Activated naive CD8-positive, alpha-beta T cell treated with anti-CD3 and anti-CD28 coated beads, Interleukin-2, amount 50 U/mL, for 24 hours (primary cell): ENCODE data around the gene ACD.

Experiments
- ATAC-seq: fragments of 150-1000 bp; cut with Tn5 transposase; one replicate; pipeline ENCODE4 v1.10.0; 2021
- DNase-seq: peaks from one replicate; pipeline ENCODE4 v3.0.0; 2021
- H3K27ac Mint-ChIP-seq: one replicate; pipeline ENCODE4 v1.8.0; 2021; ENCODE audit warnings: mild to moderate bottlenecking, mixed read lengths
- H3K27me3 Mint-ChIP-seq: one replicate; pipeline ENCODE4 v1.8.0; 2021; ENCODE audit warnings: mixed read lengths
- H3K36me3 Mint-ChIP-seq: one replicate; pipeline ENCODE4 v1.8.0; 2021; ENCODE audit warnings: low read depth, mixed read lengths
- H3K4me1 Mint-ChIP-seq: one replicate; pipeline ENCODE4 v1.8.0; 2021; ENCODE audit warnings: mixed read lengths
- H3K4me3 Mint-ChIP-seq: one replicate; pipeline ENCODE4 v1.8.0; 2021; ENCODE audit warnings: mild to moderate bottlenecking, moderate library complexity, mixed read lengths
- H3K9me3 Mint-ChIP-seq: one replicate; pipeline ENCODE4 v1.8.0; 2021; ENCODE audit warnings: mixed read lengths

The ACD gene

DNA sequence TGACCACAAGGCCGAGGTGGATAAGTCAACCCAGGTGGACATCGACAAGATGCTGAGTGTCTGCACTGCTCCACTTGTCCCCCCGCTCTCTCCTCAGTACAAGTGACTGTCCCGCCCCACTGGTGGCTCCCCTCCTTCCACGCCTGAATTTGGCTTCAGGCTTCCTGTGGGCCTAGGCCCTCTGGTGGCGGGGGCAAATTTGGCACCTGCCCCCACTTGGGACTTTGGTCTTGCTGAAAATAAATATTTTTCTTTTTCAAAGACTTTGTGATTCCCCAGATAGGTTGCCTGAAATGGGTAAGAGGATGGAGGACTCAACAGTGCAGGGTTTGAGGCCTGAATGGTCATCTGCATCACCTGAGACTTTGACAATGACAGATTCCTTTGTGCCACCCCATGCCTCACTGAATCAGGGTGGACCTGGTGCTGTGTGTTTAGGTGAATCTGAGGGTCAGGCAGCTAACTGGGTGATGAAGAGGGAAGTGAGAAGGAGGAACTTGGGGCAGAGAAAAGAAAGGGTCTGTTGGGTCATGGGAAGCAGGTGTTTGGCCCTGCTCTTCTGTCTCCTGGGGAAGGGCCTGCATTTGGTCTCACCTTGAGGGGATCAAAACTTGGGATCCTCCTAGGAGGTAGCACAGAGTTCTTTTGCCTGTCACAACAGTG lies 8.6 kb upstream of the ACD start:
- DNase-seq (no peak), ATAC-seq (no peak)
- Mint-ChIP-seq H3K4me1 (peaks cover 25% of the 10 kb centered on the region), H3K36me3 (peaks cover 6% of the 10 kb centered on the region), H3K9me3 (no peaks in the 10 kb centered on the region), H3K4me3 (no peak overlapping the region), H3K27ac (no peak overlapping the region), H3K27me3 (no peaks in the 10 kb centered on the region)

GRCh38 chr16:67667817-67668494 lies 7.9 kb upstream of the ACD start:
- ATAC-seq (peak; percentile 94), DNase-seq (peak; percentile 78)
- Mint-ChIP-seq H3K27ac (no peak overlapping the region), H3K36me3 (peaks cover 6% of the 10 kb centered on the region), H3K9me3 (no peaks in the 10 kb centered on the region), H3K4me3 (peak overlapping the region; percentile 77), H3K27me3 (no peaks in the 10 kb centered on the region), H3K4me1 (peaks cover 25% of the 10 kb centered on the region)

- H3K4me1 Mint-ChIP-seq = peaks cover 25% of the 10 kb centered on the region
- H3K27ac Mint-ChIP-seq = peak overlapping the region; percentile 70
These were observed 7.4 kb upstream of the ACD start for GRCh38 chr16:67667453-67667816.

GRCh38 chr16:67666559-67667452 lies 6.7 kb upstream of the ACD start, which contains the start of the genes C16orf86 and ENKD1:
C16orf86 (plus strand) TSS chr16:67666814; CDS start chr16:67666971, 157 bp downstream.
ENKD1 (minus strand) TSS chr16:67666750; CDS start chr16:67666442, 308 bp downstream.
- Mint-ChIP-seq H3K9me3 (no peaks in the 10 kb centered on the region), H3K4me1 (peaks cover 25% of the 10 kb centered on the region), H3K36me3 (peaks cover 6% of the 10 kb centered on the region), H3K27ac (peak within 1 kb of the TSS; percentile 70), H3K27me3 (no peaks in the 10 kb centered on the region), H3K4me3 (peak within 1 kb of the TSS; percentile 77)
- peak; percentile 56 for ATAC-seq
- peak; percentile 85 for DNase-seq

More at GRCh38 chr16:67667453-67667816, 7.4 kb upstream of the ACD start:
- no peaks in the 10 kb centered on the region for H3K9me3 Mint-ChIP-seq
- no peak for DNase-seq
- peak overlapping the region; percentile 77 for H3K4me3 Mint-ChIP-seq
- H3K27me3 Mint-ChIP-seq = no peaks in the 10 kb centered on the region
- peaks cover 6% of the 10 kb centered on the region for H3K36me3 Mint-ChIP-seq
- ATAC-seq = no peak

- no peak overlapping the region for H3K27ac Mint-ChIP-seq
- peak overlapping the region; percentile 71 for H3K4me3 Mint-ChIP-seq
- H3K36me3 Mint-ChIP-seq = peaks cover 6% of the 10 kb centered on the region
- no peaks in the 10 kb centered on the region for H3K9me3 Mint-ChIP-seq
- peaks cover 33% of the 10 kb centered on the region for H3K4me1 Mint-ChIP-seq
- ATAC-seq (no peak), DNase-seq (peak; percentile 41)
- H3K27me3 Mint-ChIP-seq = no peaks in the 10 kb centered on the region
These were observed 6.0 kb upstream of the ACD start for GRCh38 chr16:67666032-67666551.

- peak overlapping the region; percentile 71 for H3K4me3 Mint-ChIP-seq
- peak overlapping the region; percentile 11 for H3K27ac Mint-ChIP-seq
- peaks cover 6% of the 10 kb centered on the region for H3K36me3 Mint-ChIP-seq
- no peaks in the 10 kb centered on the region for H3K9me3 Mint-ChIP-seq
- H3K4me1 Mint-ChIP-seq = peaks cover 34% of the 10 kb centered on the region
- H3K27me3 Mint-ChIP-seq = no peaks in the 10 kb centered on the region
- ATAC-seq = no peak
- no peak for DNase-seq
These were observed 5.5 kb upstream of the ACD start for GRCh38 chr16:67665598-67665997.

GRCh38 chr16:67664871-67665270 lies 4.8 kb upstream of the ACD start:
- Mint-ChIP-seq H3K27ac (no peak overlapping the region), H3K36me3 (peaks cover 6% of the 10 kb centered on the region), H3K9me3 (no peaks in the 10 kb centered on the region), H3K27me3 (no peaks in the 10 kb centered on the region), H3K4me1 (peaks cover 33% of the 10 kb centered on the region), H3K4me3 (peak overlapping the region; percentile 71)
- DNase-seq (no peak), ATAC-seq (no peak)

DNA sequence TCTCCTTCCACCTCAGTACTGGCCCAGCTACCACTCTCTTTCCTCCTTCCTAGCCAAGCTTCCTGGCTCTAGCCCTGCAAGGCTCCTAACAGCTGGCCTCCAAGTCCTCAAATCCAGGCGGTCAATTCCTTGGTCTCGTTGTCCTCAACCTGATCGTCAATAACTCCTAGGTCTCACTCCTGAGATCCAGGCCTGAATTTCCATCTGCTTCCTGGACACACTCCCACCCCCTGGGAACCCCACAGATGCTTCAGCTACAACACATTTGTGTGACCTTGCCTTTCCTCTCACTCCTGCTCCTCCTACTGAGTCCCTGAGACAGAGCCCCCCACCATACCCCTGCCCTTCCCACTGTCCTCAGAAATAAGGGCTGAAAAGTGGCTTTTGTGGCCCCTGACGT lies 4.2 kb upstream of the ACD start:
- Mint-ChIP-seq H3K36me3 (peaks cover 7% of the 10 kb centered on the region), H3K9me3 (no peaks in the 10 kb centered on the region), H3K27me3 (no peaks in the 10 kb centered on the region), H3K4me3 (peak overlapping the region; percentile 4), H3K27ac (no peak overlapping the region), H3K4me1 (peaks cover 33% of the 10 kb centered on the region)
- ATAC-seq = no peak
- no peak for DNase-seq

DNA sequence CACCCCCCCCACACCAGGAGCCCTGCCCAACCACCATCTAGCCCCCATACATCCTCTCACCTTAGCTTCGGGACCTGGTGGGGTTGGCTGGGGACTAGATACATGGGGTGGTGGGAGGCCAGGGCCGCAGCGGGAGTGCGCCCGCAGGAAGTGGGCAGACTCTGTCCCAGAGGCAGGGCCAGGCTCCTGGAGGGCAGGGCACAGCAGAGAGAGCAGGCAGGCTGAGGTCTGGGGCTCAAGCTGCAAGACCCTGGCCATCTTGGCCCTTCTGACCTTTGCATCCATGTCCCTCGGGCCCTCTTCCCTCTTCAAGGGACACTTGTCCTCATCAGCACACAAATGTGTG lies 3.8 kb upstream of the ACD start:
- ATAC-seq = no peak
- H3K36me3 Mint-ChIP-seq = peaks cover 9% of the 10 kb centered on the region
- DNase-seq = no peak
- H3K4me3 Mint-ChIP-seq = no peak overlapping the region
- H3K9me3 Mint-ChIP-seq = no peaks in the 10 kb centered on the region
- H3K27ac Mint-ChIP-seq = no peak overlapping the region
- peaks cover 37% of the 10 kb centered on the region for H3K4me1 Mint-ChIP-seq
- no peaks in the 10 kb centered on the region for H3K27me3 Mint-ChIP-seq

DNA sequence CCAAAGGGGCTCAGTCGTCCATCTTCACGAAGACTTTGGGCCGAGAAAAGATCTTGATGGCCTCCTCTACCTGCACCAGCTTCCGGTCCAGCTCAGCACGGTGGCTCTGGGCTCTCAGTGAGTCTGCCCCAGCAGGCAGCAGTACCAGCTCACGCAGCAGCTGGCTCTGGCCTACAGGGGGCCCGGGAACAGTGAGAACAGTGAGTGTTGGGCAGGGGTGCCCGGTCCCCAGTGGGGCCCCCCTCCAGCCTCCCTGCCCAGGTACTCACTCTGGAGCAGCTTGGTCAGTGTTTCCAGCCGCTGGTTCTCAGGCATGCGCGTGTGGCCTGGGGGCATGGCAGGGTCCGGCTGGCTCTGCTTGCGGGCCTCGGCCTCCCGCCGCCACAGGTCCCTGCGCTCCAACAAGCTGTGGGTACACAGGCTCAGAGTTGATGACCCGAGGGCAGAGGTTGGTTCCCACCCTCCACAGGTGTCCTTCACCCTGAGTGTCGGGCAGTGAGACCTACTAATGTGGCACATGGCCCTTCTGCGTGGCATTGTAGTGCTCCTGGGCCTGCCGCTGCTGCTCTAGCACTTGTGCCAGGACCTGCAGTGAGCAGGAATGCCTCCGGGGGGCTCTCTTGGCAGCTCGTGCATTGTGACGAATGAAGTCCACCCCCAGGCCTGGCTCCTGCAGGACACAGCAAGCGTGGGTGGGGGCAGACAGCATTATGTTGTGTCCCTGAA lies 3.3 kb upstream of the ACD start:
- H3K27me3 Mint-ChIP-seq = no peaks in the 10 kb centered on the region
- peaks cover 35% of the 10 kb centered on the region for H3K4me1 Mint-ChIP-seq
- DNase-seq = peak; percentile 57

DNA sequence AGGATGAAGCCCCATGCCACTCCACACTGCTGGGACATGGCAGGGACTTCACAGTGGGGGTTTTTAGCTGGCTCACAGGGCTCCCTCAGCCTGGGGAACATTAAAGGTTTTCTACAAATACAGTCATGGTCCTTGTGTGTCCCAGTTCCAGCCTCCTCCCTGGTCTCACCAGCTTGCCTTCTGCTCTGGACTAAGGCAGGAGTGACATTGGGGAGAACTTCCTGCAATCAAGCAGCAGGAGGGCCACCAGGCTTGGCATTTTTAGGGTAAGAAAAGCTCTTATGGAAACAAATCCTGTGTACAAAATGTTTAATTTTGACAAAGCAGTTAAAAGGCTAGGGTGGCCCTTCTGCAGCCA lies 2.6 kb upstream of the ACD start:
- no peak overlapping the region for H3K4me3 Mint-ChIP-seq
- no peak overlapping the region for H3K27ac Mint-ChIP-seq
- H3K9me3 Mint-ChIP-seq = no peaks in the 10 kb centered on the region
- H3K27me3 Mint-ChIP-seq = no peaks in the 10 kb centered on the region
- H3K4me1 Mint-ChIP-seq = peaks cover 31% of the 10 kb centered on the region
- DNase-seq (no peak), ATAC-seq (no peak)
- H3K36me3 Mint-ChIP-seq = peaks cover 9% of the 10 kb centered on the region

More for the DNA sequence above, 3.3 kb upstream of the ACD start:
- H3K36me3 Mint-ChIP-seq = peaks cover 9% of the 10 kb centered on the region
- no peaks in the 10 kb centered on the region for H3K9me3 Mint-ChIP-seq
- H3K27ac Mint-ChIP-seq = no peak overlapping the region
- no peak for ATAC-seq
- H3K4me3 Mint-ChIP-seq = peak overlapping the region; percentile 36

DNA sequence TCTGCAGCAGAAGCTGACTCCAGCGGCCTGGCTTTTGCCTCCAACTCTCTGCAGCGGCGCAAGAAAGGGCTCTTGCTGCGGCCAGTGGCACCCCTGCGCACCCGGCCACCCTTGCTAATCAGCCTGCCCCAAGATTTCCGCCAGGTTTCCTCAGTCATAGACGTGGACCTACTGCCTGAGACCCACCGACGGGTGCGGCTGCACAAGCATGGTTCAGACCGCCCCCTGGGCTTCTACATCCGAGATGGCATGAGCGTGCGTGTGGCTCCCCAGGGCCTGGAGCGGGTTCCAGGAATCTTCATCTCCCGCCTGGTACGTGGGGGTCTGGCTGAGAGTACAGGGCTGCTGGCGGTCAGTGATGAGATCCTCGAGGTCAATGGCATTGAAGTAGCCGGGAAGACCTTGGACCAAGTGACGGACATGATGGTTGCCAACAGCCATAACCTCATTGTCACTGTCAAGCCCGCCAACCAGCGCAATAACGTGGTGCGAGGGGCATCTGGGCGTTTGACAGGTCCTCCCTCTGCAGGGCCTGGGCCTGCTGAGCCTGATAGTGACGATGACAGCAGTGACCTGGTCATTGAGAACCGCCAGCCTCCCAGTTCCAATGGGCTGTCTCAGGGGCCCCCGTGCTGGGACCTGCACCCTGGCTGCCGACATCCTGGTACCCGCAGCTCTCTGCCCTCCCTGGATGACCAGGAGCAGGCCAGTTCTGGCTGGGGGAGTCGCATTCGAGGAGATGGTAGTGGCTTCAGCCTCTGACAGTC lies 2.0 kb upstream of the ACD start:
- H3K4me1 Mint-ChIP-seq = peaks cover 25% of the 10 kb centered on the region
- ATAC-seq (no peak), DNase-seq (no peak)
- H3K4me3 Mint-ChIP-seq = peak overlapping the region; percentile 92
- H3K27ac Mint-ChIP-seq = no peak overlapping the region
- no peaks in the 10 kb centered on the region for H3K27me3 Mint-ChIP-seq
- H3K36me3 Mint-ChIP-seq = peaks cover 9% of the 10 kb centered on the region
- H3K9me3 Mint-ChIP-seq = no peaks in the 10 kb centered on the region

GRCh38 chr16:67661101-67661761 lies 1.2 kb upstream of the ACD start:
- Mint-ChIP-seq H3K36me3 (peaks cover 9% of the 10 kb centered on the region), H3K27me3 (no peaks in the 10 kb centered on the region), H3K9me3 (no peaks in the 10 kb centered on the region), H3K27ac (peak overlapping the region; percentile 46), H3K4me1 (peaks cover 24% of the 10 kb centered on the region), H3K4me3 (peak overlapping the region; percentile 92)
- DNase-seq (no peak), ATAC-seq (no peak)
